Measurements from ENCODE around the gene SDC4.

SDC4 gene

GRCh38 chr20:45318386-45318939 is 29.8 kb downstream of the SDC4 start:
- DNase-seq (ENCODE audit: low spot score): no peak
- Histone ChIP-seq H3K4me3 (no peak overlapping the region), H3K27ac (no peak overlapping the region)
- no peak for TF ChIP-seq CTCF (IDR thresholded peaks at IDR 0.05)

- no peak for DNase-seq (ENCODE audit: low spot score)
- TF ChIP-seq CTCF (IDR thresholded peaks at IDR 0.05): no peak
- Histone ChIP-seq H3K4me3 (no peak overlapping the region), H3K27ac (no peak overlapping the region)
These were observed 30.4 kb downstream of the SDC4 start for GRCh38 chr20:45317826-45318225.

- no peak overlapping the region for H3K4me3 ChIP-seq
- no peak for TF ChIP-seq CTCF (IDR thresholded peaks at IDR 0.05)
- no peak for DNase-seq (ENCODE audit: low spot score)
- H3K27ac ChIP-seq: no peak overlapping the region
These were observed 31.8 kb downstream of the SDC4 start for GRCh38 chr20:45316150-45317080.

- H3K4me3 ChIP-seq: no peak overlapping the region
These were observed 32.6 kb downstream of the SDC4 start for GRCh38 chr20:45315672-45316071.

GRCh38 chr20:45313943-45314342 is 34.3 kb downstream of the SDC4 start:
- no peak for DNase-seq (ENCODE audit: low spot score)
- Histone ChIP-seq H3K4me3 (no peak overlapping the region), H3K27ac (no peak overlapping the region)
- no peak for TF ChIP-seq CTCF (IDR thresholded peaks at IDR 0.05)

More at GRCh38 chr20:45315672-45316071, 32.6 kb downstream of the SDC4 start:
- H3K27ac ChIP-seq: no peak overlapping the region
- no peak for TF ChIP-seq CTCF (IDR thresholded peaks at IDR 0.05)
- no peak for DNase-seq (ENCODE audit: low spot score)

- Histone ChIP-seq H3K4me3 (no peak overlapping the region), H3K27ac (no peak overlapping the region)
- TF ChIP-seq CTCF (IDR thresholded peaks at IDR 0.05): no peak
- no peak for DNase-seq (ENCODE audit: low spot score)
These were observed 35.0 kb downstream of the SDC4 start for GRCh38 chr20:45313065-45313695.

Data from coronary artery (tissue), 2 donors.